SK-N-SH (cell line): Measurements from ENCODE around the gene ZNF827. TPM values are rescaled to one million over a fixed set of nuclear protein-coding genes. Genes with fewer than 3 reads are reported as not detected.

ENCODE experiments used
- ELF1 ChIP-seq: IDR thresholded peaks from 2 replicates; pipeline ENCODE4 v1.4.0; 2012
- EP300 ChIP-seq, 2 experiments: IDR thresholded peaks; 2 replicates each; pipeline versions ENCODE4 v1.4.0 to v1.6.1; 2012; ENCODE audit warnings: borderline replicate concordance in 1 of 2, low read depth in 1 of 2, low read length in 1 of 2
- EZH2phosphoT487 ChIP-seq: fragments of 200-600 bp; sonication (generic); IDR thresholded peaks from 2 replicates; pipeline ENCODE4 v1.6.1; 2017; ENCODE audit warnings: low read depth, mixed run types, mild to moderate bottlenecking, antibody characterized with exemption, moderate library complexity, borderline replicate concordance
- FOSL2 ChIP-seq: IDR thresholded peaks from 2 replicates; pipeline ENCODE4 v1.4.0; 2012; ENCODE audit warnings: low read depth, mild to moderate bottlenecking, moderate library complexity, borderline replicate concordance
- FOXJ3 ChIP-seq: sonication (generic); formaldehyde crosslinking; IDR thresholded peaks from 2 replicates; pipeline ENCODE4 v1.5.1; 2020; ENCODE audit warnings: mild to moderate bottlenecking, missing genetic modification reagents
- GATA2 ChIP-seq: sonication (generic); formaldehyde crosslinking; IDR thresholded peaks from 2 replicates; pipeline ENCODE4 v1.5.0; 2020; ENCODE audit warnings: mild to moderate bottlenecking, missing genetic modification reagents
- RCOR1 ChIP-seq: fragments of 150-350 bp; IDR thresholded peaks from 2 replicates; pipeline ENCODE4 v1.6.1; 2017; ENCODE audit warnings: antibody characterized with exemption, low read length
- RFX5 ChIP-seq: IDR thresholded peaks from 2 replicates; pipeline ENCODE4 v1.6.1; 2012; ENCODE audit warnings: mild to moderate bottlenecking, improper control_type of control experiment, low read length
- SIN3A ChIP-seq: IDR thresholded peaks from 2 replicates; pipeline ENCODE4 v1.6.1; 2012; ENCODE audit warnings: low read depth, mild to moderate bottlenecking, low read length, moderate library complexity, borderline replicate concordance
- TAF1 ChIP-seq: IDR thresholded peaks from 2 replicates; pipeline ENCODE4 v1.6.1; 2012; ENCODE audit warnings: low read depth, mild to moderate bottlenecking, low read length, moderate library complexity, borderline replicate concordance
- TCF12 ChIP-seq: IDR thresholded peaks from 2 replicates; pipeline ENCODE4 v1.4.0; 2012
- TEAD4 ChIP-seq: IDR thresholded peaks from 2 replicates; pipeline ENCODE4 v1.4.0; 2012; ENCODE audit warnings: mild to moderate bottlenecking, borderline replicate concordance; ENCODE audit not compliant: insufficient read depth
- polyA plus RNA-seq, 3 experiments: library from polyadenylated mRNA; depleted of rRNA; stranded (reverse); fragments of >200 nt; gene quantifications; 2 replicates each; pipeline ENCODE4 v1.2.3, GENCODE V29; 2012
- TF ChIP-seq, protein P1 (sequence below): fragments of 150-350 bp; IDR thresholded peaks from 2 replicates; pipeline ENCODE4 v1.6.1; 2016; ENCODE audit warnings: mild to moderate bottlenecking, low read depth, low read length
- TF ChIP-seq, protein P2 (sequence below): fragments of 150-350 bp; IDR thresholded peaks from 2 replicates; pipeline ENCODE4 v1.6.1; 2017; ENCODE audit warnings: antibody characterized with exemption, low read length, low read depth, borderline replicate concordance
- TF ChIP-seq, protein P3 (sequence below): IDR thresholded peaks from 2 replicates; pipeline ENCODE4; 2012

The ZNF827 gene
- polyA plus RNA-seq, 1 of the 3 experiments (the other 2 are of a cell fraction), result 23.2 TPM

- TF ChIP-seq, protein P1, sequence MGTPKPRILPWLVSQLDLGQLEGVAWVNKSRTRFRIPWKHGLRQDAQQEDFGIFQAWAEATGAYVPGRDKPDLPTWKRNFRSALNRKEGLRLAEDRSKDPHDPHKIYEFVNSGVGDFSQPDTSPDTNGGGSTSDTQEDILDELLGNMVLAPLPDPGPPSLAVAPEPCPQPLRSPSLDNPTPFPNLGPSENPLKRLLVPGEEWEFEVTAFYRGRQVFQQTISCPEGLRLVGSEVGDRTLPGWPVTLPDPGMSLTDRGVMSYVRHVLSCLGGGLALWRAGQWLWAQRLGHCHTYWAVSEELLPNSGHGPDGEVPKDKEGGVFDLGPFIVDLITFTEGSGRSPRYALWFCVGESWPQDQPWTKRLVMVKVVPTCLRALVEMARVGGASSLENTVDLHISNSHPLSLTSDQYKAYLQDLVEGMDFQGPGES, result no peak
- TF ChIP-seq RCOR1 (peak; percentile 91), TAF1 (peak; percentile 88), FOXJ3 (no peak), GATA2 (no peak), TEAD4 (no peak; the same call in 1 of the 2 replicates), RFX5 (peak; percentile 53; the same call in 1 of the 2 replicates), SIN3A (peak; percentile 62; the same call in 1 of the 2 replicates), ELF1 (no peak), FOSL2 (no peak), EZH2phosphoT487 (no peak), EP300 (IDR thresholded peaks at IDR 0.05; ENCODE audit: borderline replicate concordance in 1 of 2, low read depth in 1 of 2, low read length in 1 of 2) (peak; percentile 36 to 58; a peak in 2 of 4 replicates), TCF12 (peak; percentile 84)
- TF ChIP-seq, protein P2, sequence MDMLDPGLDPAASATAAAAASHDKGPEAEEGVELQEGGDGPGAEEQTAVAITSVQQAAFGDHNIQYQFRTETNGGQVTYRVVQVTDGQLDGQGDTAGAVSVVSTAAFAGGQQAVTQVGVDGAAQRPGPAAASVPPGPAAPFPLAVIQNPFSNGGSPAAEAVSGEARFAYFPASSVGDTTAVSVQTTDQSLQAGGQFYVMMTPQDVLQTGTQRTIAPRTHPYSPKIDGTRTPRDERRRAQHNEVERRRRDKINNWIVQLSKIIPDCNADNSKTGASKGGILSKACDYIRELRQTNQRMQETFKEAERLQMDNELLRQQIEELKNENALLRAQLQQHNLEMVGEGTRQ, result no peak
- TF ChIP-seq, protein P3, sequence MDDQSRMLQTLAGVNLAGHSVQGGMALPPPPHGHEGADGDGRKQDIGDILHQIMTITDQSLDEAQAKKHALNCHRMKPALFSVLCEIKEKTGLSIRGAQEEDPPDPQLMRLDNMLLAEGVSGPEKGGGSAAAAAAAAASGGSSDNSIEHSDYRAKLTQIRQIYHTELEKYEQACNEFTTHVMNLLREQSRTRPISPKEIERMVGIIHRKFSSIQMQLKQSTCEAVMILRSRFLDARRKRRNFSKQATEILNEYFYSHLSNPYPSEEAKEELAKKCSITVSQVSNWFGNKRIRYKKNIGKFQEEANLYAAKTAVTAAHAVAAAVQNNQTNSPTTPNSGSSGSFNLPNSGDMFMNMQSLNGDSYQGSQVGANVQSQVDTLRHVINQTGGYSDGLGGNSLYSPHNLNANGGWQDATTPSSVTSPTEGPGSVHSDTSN, result peak; percentile 72
Measured at GRCh38 chr4:145732895-145733880, 205.4 kb downstream of the ZNF827 start (continued).
